Prostate gland (tissue), 2 donors: ENCODE measurements around the gene ATP6V1B1.

ENCODE experiments used
- POLR2A ChIP-seq: fragments of 450-650 bp; IDR thresholded peaks from one replicate; pipeline ENCODE4 v1.6.1; 2016; ENCODE audit warnings: antibody characterized with exemption, mild to moderate bottlenecking
- POLR2AphosphoS5 ChIP-seq: sonication (generic); formaldehyde crosslinking; IDR thresholded peaks from one replicate; pipeline ENCODE4 v1.6.1; 2017; ENCODE audit warnings: antibody characterized with exemption
- TF ChIP-seq, protein P1 (sequence below), 4 experiments: fragments of 200-600 bp in 2 of 4; fragments of 450-650 bp in 2 of 4; sonication (generic) in 2 of 4; IDR thresholded peaks; 1 replicate in 3 of 4; 2 replicates in 1 of 4; pipeline ENCODE4 v1.5.1; 2016 to 2019; ENCODE audit warnings: antibody characterized with exemption in 4 of 4, mild to moderate bottlenecking in 2 of 4, moderate library complexity in 2 of 4

DNA sequence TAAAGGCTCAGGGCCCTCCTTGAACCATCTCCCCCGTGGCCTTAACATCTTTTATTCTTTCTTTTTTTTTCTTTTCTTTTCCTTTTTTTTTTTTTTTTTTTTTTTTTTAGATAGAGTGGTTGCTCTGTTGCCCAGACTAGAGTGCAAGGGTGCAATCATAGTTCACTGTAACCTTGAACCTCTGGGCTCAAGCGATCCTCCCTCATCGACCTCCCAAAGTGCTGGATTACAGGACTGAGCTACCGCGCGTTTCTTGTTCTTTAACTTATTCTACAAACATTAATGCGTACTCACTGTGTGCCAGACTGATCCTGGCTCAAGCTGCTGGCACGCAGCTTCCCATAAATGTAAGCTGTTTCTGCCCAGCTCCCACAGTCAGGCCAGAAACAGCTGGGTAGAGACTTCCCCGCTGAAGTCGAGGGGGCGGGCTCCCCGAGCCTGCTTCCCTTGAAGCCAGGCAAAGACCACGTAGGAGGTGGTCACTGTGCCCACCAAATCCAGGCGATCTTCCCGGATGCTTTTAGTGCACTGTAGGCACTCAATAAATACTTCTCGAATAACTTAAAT lies 29.2 kb upstream of the ATP6V1B1 start:
- TF ChIP-seq, protein P1, sequence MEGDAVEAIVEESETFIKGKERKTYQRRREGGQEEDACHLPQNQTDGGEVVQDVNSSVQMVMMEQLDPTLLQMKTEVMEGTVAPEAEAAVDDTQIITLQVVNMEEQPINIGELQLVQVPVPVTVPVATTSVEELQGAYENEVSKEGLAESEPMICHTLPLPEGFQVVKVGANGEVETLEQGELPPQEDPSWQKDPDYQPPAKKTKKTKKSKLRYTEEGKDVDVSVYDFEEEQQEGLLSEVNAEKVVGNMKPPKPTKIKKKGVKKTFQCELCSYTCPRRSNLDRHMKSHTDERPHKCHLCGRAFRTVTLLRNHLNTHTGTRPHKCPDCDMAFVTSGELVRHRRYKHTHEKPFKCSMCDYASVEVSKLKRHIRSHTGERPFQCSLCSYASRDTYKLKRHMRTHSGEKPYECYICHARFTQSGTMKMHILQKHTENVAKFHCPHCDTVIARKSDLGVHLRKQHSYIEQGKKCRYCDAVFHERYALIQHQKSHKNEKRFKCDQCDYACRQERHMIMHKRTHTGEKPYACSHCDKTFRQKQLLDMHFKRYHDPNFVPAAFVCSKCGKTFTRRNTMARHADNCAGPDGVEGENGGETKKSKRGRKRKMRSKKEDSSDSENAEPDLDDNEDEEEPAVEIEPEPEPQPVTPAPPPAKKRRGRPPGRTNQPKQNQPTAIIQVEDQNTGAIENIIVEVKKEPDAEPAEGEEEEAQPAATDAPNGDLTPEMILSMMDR (IDR thresholded peaks at IDR 0.05), result no peak
- TF ChIP-seq POLR2AphosphoS5, result no peak
- TF ChIP-seq POLR2A, result no peak
